ENCODE data around the gene PLXNA2. TPM values are rescaled to one million over a fixed set of nuclear protein-coding genes. Genes with fewer than 3 reads are reported as not detected.
A peak's percentile ranks its signal among the peaks of the same experiment; 100 is the strongest.

The PLXNA2 gene
- total RNA-seq, 1 donor from 2014 or later = 1.7 TPM

DNA sequence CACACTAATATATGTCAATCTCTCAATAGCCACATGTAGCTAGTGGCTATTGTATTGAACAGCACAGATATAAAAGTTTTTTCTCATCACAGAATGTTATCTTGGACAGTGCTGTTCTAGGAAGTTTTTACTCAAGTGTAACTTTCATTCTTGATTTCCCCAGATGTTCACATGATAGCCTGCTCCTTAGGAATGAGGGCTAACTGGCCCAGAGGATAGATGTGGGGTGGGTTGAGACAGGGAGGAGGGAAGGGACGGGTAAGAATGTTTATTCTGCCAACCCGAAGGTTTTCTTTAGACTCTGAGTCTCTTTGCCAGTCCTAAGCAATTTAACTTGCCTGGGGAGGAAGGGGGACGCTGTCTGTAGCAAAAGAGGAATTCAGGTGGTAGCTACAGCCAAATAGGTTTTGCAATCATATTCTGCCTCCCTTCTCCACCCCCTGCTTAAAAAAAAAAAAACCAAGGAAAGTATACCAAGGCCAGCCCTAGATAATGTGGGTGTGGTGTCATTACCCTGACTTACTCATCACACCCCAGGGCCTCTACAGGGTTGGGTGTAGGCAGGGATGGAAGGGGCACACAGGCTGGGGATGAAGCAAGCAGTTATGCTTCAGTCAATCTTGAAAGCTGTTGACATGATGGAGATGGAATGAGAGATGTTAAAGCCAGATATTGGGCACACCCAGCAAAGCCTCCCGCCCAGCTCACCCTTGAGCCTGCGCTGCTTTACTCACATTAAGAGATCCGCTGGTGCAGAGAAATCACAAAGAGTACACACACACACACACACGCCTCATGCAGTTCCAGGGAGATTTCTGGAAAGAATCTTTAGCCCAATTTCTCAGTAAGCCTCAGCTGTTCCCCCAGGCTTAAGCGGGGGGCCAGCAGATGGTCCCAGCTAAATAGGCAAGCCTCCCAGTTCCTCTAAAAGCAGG is 59.9 kb downstream of the PLXNA2 start:
- Histone ChIP-seq H3K9me3 (ENCODE audit: low read depth) (no peaks in the 10 kb centered on the region), H2AFZ (replicated peaks) (no peak overlapping the region), H3K79me2 (ENCODE audit: low read depth) (no peaks in the 10 kb centered on the region), H3F3A (ENCODE audit: low read depth) (peaks cover 12% of the 10 kb centered on the region), H3K36me3 (no peaks in the 10 kb centered on the region), H3K4me2 (peak overlapping the region; percentile 4), H3K4me3 (no peak overlapping the region), H3K27me3 (no peaks in the 10 kb centered on the region), H4K20me1 (ENCODE audit: low read depth) (no peaks in the 10 kb centered on the region), H3K27ac (no peak overlapping the region), H3K4me1 (peaks cover 61% of the 10 kb centered on the region), H3K9ac (no peak overlapping the region)
- H3K36me3 Mint-ChIP-seq = peaks cover 15% of the 10 kb centered on the region
- peak overlapping the region; percentile 75 for H3K27ac Mint-ChIP-seq
- no peaks in the 10 kb centered on the region for H3K9me3 Mint-ChIP-seq
- TF ChIP-seq EZH2 (IDR thresholded peaks at IDR 0.05) (no peak), EZH2phosphoT487 (IDR thresholded peaks at IDR 0.05) (no peak)
- TF ChIP-seq, protein P1, sequence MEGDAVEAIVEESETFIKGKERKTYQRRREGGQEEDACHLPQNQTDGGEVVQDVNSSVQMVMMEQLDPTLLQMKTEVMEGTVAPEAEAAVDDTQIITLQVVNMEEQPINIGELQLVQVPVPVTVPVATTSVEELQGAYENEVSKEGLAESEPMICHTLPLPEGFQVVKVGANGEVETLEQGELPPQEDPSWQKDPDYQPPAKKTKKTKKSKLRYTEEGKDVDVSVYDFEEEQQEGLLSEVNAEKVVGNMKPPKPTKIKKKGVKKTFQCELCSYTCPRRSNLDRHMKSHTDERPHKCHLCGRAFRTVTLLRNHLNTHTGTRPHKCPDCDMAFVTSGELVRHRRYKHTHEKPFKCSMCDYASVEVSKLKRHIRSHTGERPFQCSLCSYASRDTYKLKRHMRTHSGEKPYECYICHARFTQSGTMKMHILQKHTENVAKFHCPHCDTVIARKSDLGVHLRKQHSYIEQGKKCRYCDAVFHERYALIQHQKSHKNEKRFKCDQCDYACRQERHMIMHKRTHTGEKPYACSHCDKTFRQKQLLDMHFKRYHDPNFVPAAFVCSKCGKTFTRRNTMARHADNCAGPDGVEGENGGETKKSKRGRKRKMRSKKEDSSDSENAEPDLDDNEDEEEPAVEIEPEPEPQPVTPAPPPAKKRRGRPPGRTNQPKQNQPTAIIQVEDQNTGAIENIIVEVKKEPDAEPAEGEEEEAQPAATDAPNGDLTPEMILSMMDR (IDR thresholded peaks at IDR 0.05) = no peak
- H3K4me1 Mint-ChIP-seq = peaks cover 68% of the 10 kb centered on the region
- H3K4me3 Mint-ChIP-seq = no peak overlapping the region
- peaks cover 2% of the 10 kb centered on the region for H3K27me3 Mint-ChIP-seq (ENCODE audit: insufficient read depth, low read depth)
- no peak for DNase-seq (ENCODE audit: low spot score)

DNA sequence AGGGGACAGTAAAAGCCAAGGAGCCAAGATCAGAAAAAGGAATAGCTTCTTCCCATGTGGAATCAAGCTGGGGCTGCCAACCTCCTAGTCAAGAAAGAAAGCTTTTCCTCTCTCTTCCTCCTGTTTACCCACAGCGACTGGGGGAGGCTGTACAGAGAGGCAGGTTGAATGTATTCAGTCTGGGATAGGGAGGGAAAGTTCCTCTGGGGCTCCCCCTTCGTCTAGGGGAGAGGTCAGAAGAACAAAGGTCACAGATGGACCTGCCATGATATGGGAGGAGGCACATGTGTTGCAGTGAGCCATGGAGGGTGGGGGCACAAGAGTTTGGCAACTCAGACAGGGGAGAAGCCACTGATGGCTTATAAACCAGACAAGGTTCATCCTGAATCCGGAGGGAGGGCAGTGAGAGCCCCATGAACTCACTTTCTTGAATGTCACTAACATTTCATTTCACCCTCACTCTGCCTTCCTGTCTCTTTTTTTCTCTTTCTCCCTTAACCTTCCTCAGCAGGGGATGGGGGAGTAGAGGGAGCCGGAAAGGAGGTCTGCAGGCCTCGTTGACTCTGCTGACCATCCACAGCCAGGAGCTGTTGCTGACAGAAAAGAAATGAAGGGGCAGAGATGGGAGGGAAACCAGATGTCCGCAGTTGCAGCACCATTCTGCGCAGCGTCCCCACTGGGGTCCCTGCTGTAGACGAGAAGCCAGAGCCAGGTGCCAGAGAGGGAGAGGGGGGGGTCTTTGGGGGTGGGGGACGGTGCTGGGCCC is 61.1 kb downstream of the PLXNA2 start:
- Mint-ChIP-seq H3K27ac (peak overlapping the region; percentile 76), H3K9me3 (no peaks in the 10 kb centered on the region), H3K27me3 (ENCODE audit: insufficient read depth, low read depth) (no peaks in the 10 kb centered on the region), H3K4me3 (no peak overlapping the region), H3K4me1 (peaks cover 77% of the 10 kb centered on the region), H3K36me3 (peaks cover 9% of the 10 kb centered on the region)
- Histone ChIP-seq H3K9ac (no peak overlapping the region), H3K36me3 (no peaks in the 10 kb centered on the region), H3K79me2 (ENCODE audit: low read depth) (no peaks in the 10 kb centered on the region), H3K4me2 (no peak overlapping the region), H3K27ac (no peak overlapping the region), H3K9me3 (ENCODE audit: low read depth) (no peaks in the 10 kb centered on the region), H3F3A (ENCODE audit: low read depth) (peaks cover 12% of the 10 kb centered on the region), H3K4me3 (no peak overlapping the region), H4K20me1 (ENCODE audit: low read depth) (no peaks in the 10 kb centered on the region), H2AFZ (replicated peaks) (no peak overlapping the region), H3K4me1 (peaks cover 72% of the 10 kb centered on the region), H3K27me3 (no peaks in the 10 kb centered on the region)
- TF ChIP-seq EZH2 (IDR thresholded peaks at IDR 0.05) = no peak
- TF ChIP-seq, protein P1 (IDR thresholded peaks at IDR 0.05) = no peak
- no peak for TF ChIP-seq EZH2phosphoT487 (IDR thresholded peaks at IDR 0.05)
- DNase-seq (ENCODE audit: low spot score) = no peak

DNA sequence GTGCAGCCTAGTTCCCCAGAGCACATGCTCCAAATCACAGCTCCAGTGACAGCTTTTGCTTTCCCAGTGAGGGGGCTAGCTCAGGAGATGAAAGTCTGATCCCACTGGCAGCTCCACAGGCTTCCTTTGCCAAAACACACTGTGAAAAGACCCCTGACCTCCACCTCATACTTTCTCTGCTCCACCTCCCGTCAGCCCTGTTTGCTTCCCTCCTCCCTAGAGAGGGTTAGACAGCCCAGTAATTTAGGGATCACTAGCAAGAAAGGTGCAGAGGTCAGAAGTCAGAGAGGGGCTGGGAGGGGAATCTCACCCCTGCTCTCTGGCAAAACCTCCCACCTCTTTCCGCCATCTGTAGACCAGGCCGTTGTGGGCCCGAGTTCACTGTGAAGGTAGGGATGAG is 62.8 kb downstream of the PLXNA2 start:
- Histone ChIP-seq H3K4me1 (peaks cover 87% of the 10 kb centered on the region), H2AFZ (replicated peaks) (no peak overlapping the region), H3K79me2 (ENCODE audit: low read depth) (no peaks in the 10 kb centered on the region), H3K27ac (no peak overlapping the region), H3K9me3 (ENCODE audit: low read depth) (no peaks in the 10 kb centered on the region), H3K4me2 (peak overlapping the region; percentile 33), H3K9ac (no peak overlapping the region), H4K20me1 (ENCODE audit: low read depth) (no peaks in the 10 kb centered on the region), H3F3A (ENCODE audit: low read depth) (peaks cover 12% of the 10 kb centered on the region), H3K36me3 (no peaks in the 10 kb centered on the region), H3K4me3 (no peak overlapping the region), H3K27me3 (no peaks in the 10 kb centered on the region)
- Mint-ChIP-seq H3K27ac (no peak overlapping the region), H3K36me3 (peaks cover 8% of the 10 kb centered on the region), H3K4me3 (no peak overlapping the region), H3K4me1 (peaks cover 84% of the 10 kb centered on the region), H3K9me3 (no peaks in the 10 kb centered on the region), H3K27me3 (ENCODE audit: insufficient read depth, low read depth) (no peaks in the 10 kb centered on the region)
- TF ChIP-seq, protein P1 (IDR thresholded peaks at IDR 0.05) = no peak
- TF ChIP-seq EZH2phosphoT487 (IDR thresholded peaks at IDR 0.05) (no peak), EZH2 (IDR thresholded peaks at IDR 0.05) (no peak)
- no peak for DNase-seq (ENCODE audit: low spot score)
